ENCODE results near the gene METAP1.
A peak's percentile ranks its signal among the peaks of the same experiment; 100 is the strongest.
"Not testable (repeated sequence)": the region's sequence is repeated elsewhere in the genome, so short reads cannot be mapped to it uniquely, and the experiment has no call there.

The METAP1 gene

GRCh38 chr4:99103166-99103565 lies 107.6 kb downstream of the METAP1 start:
- Mint-ChIP-seq H3K4me3 (no peak overlapping the region), H3K4me1 (ENCODE audit: low read depth) (peaks cover 4% of the 10 kb centered on the region), H3K9me3 (no peaks in the 10 kb centered on the region), H3K27me3 (no peaks in the 10 kb centered on the region), H3K36me3 (ENCODE audit: low read depth) (no peaks in the 10 kb centered on the region), H3K27ac (no peak overlapping the region)
- intact Hi-C loops (cut with micrococcal nuclease): no loop called here

GRCh38 chr4:99104153-99104552 lies 108.6 kb downstream of the METAP1 start:
- Mint-ChIP-seq H3K4me1 (ENCODE audit: low read depth) (peaks cover 14% of the 10 kb centered on the region), H3K27me3 (no peaks in the 10 kb centered on the region), H3K27ac (no peak overlapping the region), H3K4me3 (no peak overlapping the region), H3K36me3 (ENCODE audit: low read depth) (no peaks in the 10 kb centered on the region), H3K9me3 (no peaks in the 10 kb centered on the region)
- intact Hi-C loops (cut with micrococcal nuclease): no loop called here

DNA sequence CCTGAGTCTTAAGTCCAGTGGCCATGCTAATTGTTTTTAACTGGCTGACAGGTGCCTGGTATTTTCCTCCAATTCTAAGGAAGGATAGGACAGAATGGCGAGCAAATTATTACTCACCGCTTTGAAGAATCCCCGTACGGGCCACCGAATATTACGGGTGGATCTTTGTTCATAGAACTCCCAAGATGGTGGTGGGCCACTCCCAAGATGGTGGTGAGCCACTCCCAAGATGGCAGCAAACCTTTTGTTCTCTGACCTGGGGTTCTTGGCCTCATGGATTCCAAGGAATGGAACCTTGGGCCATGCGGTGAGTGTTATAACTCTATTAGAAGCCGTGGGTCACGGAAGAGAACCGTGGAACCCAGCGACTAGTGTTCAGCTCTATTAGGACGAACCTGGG lies 113.8 kb downstream of the METAP1 start:
- H3K4me3 Mint-ChIP-seq; H3K36me3 Mint-ChIP-seq (ENCODE audit: low read depth); H3K27me3 Mint-ChIP-seq; H3K9me3 Mint-ChIP-seq; intact Hi-C loops (cut with micrococcal nuclease): not testable (repeated sequence)
- H3K27ac Mint-ChIP-seq: peak overlapping the region; percentile 28
- peaks cover 14% of the 10 kb centered on the region for H3K4me1 Mint-ChIP-seq (ENCODE audit: low read depth)

Data from dendritic cell treated with granulocyte-macrophage colony-stimulating factor and Interleukin-4, amounts not matched to agents 40 ng/mL and 50 ng/mL, for 4 days (primary cell).